Stimulated activated CD4-positive, alpha-beta T cell treated with anti-CD3 and anti-CD28 coated beads, Interleukin-12 subunit alpha, Interleukin-12 subunit beta, amount 100 ng/mL, for 24 hours (primary cell): ENCODE data around the gene PPM1H.

Experiments used
- DNase-seq, 2 experiments: peaks; one replicate each; pipeline ENCODE4 v3.0.0-alpha.2; 2020; ENCODE audit warnings: low read depth in 2 of 2

Gene PPM1H

GRCh38 chr12:62799766-62800406 is 135.1 kb downstream of the PPM1H start:
- no peak for DNase-seq

GRCh38 chr12:62799126-62799736 is 135.7 kb downstream of the PPM1H start:
- peak in 1 of 2 experiments; percentile 28 for DNase-seq

- DNase-seq: no peak
These were observed 140.7 kb downstream of the PPM1H start for GRCh38 chr12:62794218-62794583.

GRCh38 chr12:62793256-62794217 is 141.4 kb downstream of the PPM1H start:
- peak; percentile 48 to 61 for DNase-seq

GRCh38 chr12:62792236-62792870 is 142.6 kb downstream of the PPM1H start:
- DNase-seq: no peak

- DNase-seq: no peak
These were observed 145.1 kb downstream of the PPM1H start for GRCh38 chr12:62789851-62790250.

GRCh38 chr12:62787611-62788010 is 147.3 kb downstream of the PPM1H start:
- DNase-seq: no peak

- no peak for DNase-seq
These were observed 147.9 kb downstream of the PPM1H start for GRCh38 chr12:62787023-62787422.

- DNase-seq: no peak
These were observed 148.9 kb downstream of the PPM1H start for GRCh38 chr12:62785941-62786559.

GRCh38 chr12:62784576-62784975 is 150.4 kb downstream of the PPM1H start:
- DNase-seq: no peak

- no peak for DNase-seq
These were observed 151.1 kb downstream of the PPM1H start for GRCh38 chr12:62783881-62784280.

- DNase-seq: no peak
These were observed 153.6 kb downstream of the PPM1H start for GRCh38 chr12:62781136-62781880.

GRCh38 chr12:62779488-62779887 is 155.5 kb downstream of the PPM1H start:
- no peak for DNase-seq

- no peak for DNase-seq
These were observed 156.8 kb downstream of the PPM1H start for GRCh38 chr12:62778187-62778586.

GRCh38 chr12:62776997-62777396 is 158.0 kb downstream of the PPM1H start:
- no peak for DNase-seq

- DNase-seq: no peak
These were observed 158.4 kb downstream of the PPM1H start for GRCh38 chr12:62776575-62776974.

- DNase-seq: no peak
These were observed 160.2 kb downstream of the PPM1H start for GRCh38 chr12:62774794-62775193.

- DNase-seq: no peak
These were observed 162.5 kb downstream of the PPM1H start for GRCh38 chr12:62772416-62772955.

- DNase-seq: no peak
These were observed 163.1 kb downstream of the PPM1H start for GRCh38 chr12:62771828-62772227.

- DNase-seq: no peak
These were observed 164.6 kb downstream of the PPM1H start for GRCh38 chr12:62770381-62770780.
